ENCODE results near the gene NDUFS8.

DNA sequence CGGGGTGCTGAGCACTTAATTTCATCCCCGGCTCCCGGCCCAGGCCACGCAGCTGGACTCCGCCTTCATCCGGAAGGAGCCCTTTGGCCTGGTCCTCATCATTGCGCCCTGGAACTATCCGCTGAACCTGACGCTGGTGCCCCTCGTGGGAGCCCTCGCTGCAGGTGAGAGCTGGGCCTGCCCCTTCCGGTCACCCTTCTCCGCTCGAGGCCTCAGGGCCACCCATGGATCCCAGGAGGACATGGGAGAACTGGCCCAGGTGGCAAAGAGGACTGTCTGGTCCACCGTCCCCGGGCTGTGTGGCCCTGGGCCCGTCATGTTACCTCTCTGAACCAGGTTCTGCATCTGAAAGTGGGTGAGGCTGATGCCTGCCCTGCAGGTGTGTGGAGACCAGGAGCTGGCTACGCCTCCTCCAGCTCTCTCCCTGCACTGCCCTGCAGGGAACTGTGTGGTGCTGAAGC, 11.7 kb upstream of the NDUFS8 start:
- TF ChIP-seq, protein P1, sequence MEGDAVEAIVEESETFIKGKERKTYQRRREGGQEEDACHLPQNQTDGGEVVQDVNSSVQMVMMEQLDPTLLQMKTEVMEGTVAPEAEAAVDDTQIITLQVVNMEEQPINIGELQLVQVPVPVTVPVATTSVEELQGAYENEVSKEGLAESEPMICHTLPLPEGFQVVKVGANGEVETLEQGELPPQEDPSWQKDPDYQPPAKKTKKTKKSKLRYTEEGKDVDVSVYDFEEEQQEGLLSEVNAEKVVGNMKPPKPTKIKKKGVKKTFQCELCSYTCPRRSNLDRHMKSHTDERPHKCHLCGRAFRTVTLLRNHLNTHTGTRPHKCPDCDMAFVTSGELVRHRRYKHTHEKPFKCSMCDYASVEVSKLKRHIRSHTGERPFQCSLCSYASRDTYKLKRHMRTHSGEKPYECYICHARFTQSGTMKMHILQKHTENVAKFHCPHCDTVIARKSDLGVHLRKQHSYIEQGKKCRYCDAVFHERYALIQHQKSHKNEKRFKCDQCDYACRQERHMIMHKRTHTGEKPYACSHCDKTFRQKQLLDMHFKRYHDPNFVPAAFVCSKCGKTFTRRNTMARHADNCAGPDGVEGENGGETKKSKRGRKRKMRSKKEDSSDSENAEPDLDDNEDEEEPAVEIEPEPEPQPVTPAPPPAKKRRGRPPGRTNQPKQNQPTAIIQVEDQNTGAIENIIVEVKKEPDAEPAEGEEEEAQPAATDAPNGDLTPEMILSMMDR (IDR thresholded peaks at IDR 0.05; ENCODE audit: low read depth, low read length, missing input control) = no peak
- no peak for TF ChIP-seq RAD21 (IDR thresholded peaks at IDR 0.05)
- no peak for TF ChIP-seq YY1 (IDR thresholded peaks at IDR 0.05)
- TF ChIP-seq, protein P2, sequence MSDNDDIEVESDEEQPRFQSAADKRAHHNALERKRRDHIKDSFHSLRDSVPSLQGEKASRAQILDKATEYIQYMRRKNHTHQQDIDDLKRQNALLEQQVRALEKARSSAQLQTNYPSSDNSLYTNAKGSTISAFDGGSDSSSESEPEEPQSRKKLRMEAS (IDR thresholded peaks at IDR 0.05) = no peak
- no peak for TF ChIP-seq SP1 (IDR thresholded peaks at IDR 0.05)
- TF ChIP-seq JUND (IDR thresholded peaks at IDR 0.05) = no peak
- TF ChIP-seq EGR1 (IDR thresholded peaks at IDR 0.05; ENCODE audit: low read depth in 2 of 2) = no peak

All from liver (tissue), 3 donors.